CD4-positive, alpha-beta T cell treated with Interleukin-21 for 1 hour (primary cell): ENCODE data around the gene KCTD4.
"Not testable (repeated sequence)": the region's sequence is repeated elsewhere in the genome, so short reads cannot be mapped to it uniquely, and the experiment has no call there.

Experiments used
- DNase-seq: peaks from one replicate; pipeline ENCODE4 v3.0.0-alpha.2; 2020

Gene KCTD4

DNA sequence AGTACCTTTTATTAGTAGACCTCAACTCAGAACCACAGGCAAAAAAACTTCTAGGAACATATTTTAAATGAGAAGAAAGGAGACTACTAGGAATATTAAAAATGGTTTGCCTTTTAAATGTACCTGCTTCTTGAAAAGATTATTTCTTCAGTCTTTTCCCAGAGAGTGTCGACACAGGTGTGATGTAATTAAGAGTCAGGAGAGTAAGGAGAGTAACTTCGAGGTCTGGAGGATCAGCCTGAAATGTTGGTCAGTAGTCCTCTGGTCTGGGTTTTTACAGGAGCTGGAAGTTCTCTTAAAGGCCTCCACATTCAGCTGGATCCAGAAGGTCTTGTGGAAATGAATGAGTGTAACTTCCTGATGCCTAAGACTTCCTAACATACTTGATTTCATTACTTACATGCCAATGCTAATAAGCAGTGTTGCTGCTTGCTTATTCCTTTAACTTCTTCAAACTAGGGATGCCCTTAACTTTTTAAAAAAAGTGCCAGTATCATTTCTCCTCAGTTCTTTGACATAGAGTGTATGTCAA lies at the start of gene KCTD4:
Gene KCTD4 (minus strand): TSS at position 345 of the 532 bp plus-strand sequence. CDS start 6,478 bp downstream, outside the sequence.
- DNase-seq, result no peak

DNA sequence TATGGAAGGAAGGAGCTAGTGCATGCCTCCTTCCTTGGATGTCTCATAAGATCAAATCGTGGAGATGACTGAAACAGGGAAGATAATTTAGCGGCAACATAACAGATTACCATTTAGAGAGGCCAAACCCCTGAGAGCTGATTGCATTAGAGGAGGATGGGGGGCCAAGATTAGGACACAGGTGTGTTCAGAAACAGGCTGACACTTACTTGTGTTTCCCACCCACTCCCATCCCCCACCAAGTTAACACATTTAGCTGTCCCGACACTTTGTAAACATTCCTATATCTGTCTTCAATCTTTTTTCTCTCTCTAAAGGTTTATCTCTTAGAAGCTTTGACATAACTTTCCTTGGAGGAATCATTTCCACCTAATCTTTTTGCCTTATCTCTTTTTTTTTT lies 48.8 kb upstream of the KCTD4 start:
- DNase-seq, result no peak

DNA sequence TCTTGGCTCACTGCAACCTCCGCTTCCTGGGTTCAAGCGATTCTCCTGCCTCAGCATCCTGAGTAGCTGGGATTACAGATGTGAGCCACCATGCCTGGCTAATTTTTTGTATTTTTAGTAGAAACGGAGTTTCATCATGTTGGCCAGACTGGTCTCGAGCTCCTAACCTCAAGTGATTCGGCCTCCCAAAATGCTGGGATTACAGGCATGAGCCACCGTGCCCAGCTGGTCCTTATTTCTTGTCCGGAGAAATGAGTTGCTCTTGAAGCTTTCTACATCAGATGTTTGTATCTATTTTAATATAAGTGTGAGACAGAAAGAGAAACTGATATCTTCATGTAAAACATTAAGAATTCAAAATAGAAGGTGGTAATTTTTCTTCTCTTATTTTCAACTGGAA lies 43.9 kb upstream of the KCTD4 start:
- not testable (repeated sequence) for DNase-seq

DNA sequence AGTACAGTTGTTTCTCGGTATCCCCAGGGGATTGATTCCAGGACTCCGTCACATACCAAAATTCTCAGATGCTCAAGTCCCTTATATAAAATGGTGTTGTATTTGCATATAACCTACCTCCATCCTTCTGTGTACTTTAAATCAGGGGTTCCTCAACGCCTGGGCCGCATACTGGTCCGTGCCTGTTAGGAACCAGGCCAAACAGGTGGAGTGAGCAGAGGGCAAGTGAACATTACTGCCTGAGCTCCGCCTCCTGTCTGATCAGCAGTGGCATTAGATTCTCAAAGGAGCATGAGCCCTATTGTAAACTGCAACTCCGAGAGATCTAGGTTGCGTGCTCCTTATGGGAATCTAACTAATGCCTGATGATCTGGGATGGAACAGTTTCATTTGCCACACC lies 42.2 kb upstream of the KCTD4 start:
- no peak for DNase-seq

DNA sequence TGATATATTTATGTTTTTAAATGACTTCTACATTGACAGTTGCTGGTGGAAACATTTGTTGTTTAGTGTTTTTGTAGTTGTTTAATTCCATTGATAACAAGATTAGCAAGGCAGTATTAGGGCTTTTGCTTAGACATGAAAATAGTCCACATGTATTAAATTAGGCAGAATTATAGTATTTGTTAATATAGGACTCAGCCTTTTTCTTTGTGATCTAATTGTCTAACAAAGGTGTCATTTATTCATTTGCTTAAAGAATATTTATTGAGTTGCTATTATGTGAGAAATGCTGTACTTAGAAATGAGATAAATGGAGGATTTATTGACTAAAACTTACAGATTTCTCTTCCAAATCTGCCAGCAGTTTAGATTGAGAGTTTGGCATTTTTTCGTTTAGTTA lies 41.7 kb upstream of the KCTD4 start:
- no peak for DNase-seq

DNA sequence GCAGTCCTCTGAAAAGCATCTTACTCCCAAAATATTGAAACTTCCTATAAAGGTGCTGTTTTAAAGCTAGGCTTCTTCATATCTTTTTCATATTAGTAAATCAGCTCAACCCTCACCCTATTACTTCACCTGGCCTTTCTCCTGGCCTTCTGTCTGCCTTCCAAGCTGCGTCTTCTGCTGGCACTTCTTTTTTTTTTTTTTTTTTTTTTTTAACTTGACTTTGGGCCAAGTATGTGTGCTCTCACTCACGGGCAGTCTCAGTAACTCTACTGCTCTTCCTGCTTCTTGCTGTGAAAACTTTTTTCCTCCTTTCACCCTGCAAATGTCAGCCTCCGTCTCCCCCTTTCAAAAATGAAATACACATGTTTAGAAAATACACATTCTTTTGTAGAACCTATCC lies 41.2 kb upstream of the KCTD4 start:
- no peak for DNase-seq

DNA sequence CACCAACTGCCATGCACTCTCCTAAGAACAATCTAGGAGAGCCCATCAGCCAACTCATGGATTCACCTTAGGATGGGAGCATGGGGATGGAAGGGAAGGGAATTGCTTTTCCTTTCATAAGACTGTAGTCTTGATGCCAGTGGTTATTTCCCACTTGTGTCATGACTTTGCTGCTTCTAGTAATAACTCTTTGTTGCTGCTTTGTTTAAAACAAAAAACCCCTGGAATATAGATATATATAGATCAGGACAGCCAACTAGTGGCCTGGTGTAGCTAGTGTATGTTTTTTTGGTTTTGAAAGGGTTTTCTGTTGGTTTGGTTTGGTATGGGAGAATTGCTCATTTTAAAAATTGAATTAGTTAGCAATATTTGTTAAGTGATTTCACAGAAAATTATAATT lies 39.3 kb upstream of the KCTD4 start:
- no peak for DNase-seq

DNA sequence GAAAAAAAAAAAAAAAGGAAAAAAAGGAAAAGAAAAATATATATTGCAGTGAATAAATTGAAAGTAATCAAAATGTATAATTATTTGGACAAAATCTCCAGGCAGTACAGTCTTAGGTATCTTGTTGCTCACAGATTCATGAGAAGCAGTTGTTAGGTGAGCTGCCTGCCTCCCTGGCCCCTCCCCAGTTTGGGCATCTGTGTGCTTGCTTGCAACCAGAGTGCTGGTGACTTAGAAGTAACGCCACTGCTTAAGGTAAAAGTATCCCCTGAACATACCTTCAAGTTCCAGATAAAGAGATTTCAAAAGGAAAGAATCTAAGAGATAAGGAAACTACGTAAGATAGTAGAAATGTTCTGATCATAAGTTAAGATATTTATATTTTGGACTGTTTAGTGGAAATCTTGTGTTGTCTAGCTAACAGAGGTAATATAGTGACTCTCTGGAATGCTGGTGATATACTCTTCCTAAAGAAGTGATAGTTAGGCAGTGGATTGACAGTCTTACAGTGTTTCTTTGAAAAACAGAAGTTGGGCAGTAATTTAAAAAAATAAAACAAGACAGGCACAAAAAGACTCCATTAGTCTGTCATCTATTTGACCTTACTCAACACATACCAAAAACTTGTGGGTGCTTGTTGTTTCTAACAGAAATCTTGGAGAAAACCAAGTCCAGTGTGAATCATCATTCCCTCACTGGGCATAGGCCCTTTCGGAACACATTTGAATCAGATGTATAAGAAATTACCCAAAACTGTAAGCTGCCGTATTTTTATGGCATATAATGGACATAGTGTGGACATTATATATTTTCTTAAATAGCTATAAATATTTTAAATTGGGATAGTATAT lies 38.3 kb upstream of the KCTD4 start:
- no peak for DNase-seq

DNA sequence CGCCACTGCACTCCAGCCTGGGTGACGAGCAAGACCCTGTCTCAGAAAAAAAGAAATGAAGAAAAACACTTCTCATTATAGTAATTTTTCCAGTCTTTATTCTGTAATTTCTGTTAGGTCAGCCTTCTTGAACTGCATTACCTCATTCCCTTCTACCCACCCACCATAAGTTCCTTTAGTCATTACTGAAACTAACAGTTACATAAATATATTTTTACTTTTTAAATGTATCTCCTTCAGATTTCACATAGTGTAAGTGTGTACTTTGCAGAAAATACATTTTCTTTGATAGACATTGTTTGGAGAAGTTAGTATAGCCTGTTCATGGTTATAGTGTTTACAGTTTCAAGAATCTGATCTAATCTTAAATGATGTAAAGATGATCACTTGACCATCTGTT lies 31.7 kb upstream of the KCTD4 start:
- DNase-seq, result no peak

DNA sequence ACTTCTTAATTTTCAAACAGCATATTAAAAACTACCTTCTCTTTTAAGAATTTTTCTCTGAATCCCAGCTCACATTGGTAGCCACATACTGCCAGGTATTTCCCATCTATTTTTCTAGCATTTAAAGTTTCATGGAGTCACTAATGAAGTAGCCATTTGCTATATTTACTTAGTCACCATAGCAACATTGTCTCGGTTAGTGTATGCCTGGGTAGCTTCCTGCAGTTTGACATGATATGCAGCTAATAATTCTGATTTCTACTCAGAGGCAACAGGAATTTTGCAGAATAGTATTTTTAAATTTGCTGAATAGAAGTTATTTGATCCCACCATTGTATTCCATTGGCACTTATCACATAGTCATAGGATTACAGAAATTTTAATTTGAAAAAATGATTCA lies 30.9 kb upstream of the KCTD4 start:
- no peak for DNase-seq

DNA sequence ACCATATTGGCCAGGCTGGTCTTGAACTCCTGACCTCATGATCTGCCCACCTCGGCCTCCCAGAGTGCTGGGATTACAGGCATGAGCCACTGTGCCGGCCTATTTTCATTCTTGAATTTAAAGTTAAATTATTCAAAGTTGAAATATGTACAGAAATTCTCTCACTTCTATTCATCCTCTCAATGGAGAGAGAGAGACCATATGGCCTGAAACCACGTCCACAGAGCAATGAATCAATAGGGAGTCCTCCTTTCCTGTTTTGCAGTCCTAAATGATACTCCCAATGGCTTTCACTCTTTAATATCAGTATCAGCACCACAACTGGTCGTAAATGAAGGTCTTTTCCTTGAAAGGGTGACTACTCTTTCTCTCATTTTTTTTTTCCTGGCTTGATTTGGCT lies 30.5 kb upstream of the KCTD4 start:
- DNase-seq, result no peak

DNA sequence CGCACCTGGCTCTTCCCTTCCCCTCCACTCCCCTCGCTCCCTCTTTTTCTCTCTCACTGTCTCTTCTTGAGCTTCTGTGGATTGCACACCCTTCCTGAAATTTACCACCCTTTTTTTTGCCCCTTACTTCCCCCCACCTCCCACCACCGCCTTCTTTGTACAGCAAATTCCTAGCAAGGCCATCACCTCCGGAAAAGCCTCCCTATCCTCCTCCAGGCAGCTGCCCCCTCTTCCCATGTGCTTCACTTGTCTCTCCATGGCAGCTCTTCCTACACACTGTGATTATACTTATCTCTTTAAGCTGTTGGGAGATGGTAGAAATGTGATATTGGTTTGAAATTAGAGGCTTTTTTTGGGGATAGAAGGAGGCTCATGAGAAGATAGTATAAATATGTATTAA lies 28.3 kb upstream of the KCTD4 start:
- DNase-seq, result no peak

DNA sequence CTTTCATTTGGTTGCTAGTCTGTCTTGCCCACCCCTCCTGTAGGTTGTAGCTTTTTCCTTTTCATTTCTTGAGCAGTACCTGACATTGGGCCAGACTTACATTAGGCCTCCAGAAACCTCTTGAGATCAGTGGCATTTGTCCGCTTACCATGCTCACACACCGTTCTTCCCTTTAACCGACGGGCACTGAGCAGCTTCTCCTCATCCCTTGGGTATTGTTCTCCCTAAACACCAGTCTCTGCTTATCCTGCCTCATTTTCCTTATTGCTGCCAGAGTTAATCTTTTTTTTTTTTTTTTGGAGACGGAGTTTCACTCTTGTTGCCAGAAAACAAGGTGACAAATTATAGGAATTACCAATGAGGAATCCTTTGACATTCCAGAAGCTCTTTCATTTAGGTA lies 27.2 kb upstream of the KCTD4 start:
- no peak for DNase-seq

DNA sequence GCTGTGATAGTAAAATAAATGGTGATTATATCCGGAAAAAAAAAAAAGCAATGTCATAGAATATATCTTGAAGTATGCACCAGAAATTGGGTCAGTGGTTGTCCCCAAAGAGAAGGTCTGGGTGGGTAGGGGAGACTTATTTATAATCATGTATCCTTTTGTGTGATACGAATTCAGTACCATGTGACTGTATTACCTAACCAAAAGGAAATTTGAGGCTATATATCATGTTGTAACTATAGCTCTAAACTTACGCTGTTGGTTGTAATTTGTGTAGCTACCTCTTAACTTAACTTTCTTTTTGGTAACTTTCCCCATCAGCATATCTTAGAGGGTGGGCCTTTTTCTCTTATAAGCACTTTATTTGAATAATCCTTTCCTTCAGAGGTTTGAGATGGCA lies 25.2 kb upstream of the KCTD4 start:
- no peak for DNase-seq

DNA sequence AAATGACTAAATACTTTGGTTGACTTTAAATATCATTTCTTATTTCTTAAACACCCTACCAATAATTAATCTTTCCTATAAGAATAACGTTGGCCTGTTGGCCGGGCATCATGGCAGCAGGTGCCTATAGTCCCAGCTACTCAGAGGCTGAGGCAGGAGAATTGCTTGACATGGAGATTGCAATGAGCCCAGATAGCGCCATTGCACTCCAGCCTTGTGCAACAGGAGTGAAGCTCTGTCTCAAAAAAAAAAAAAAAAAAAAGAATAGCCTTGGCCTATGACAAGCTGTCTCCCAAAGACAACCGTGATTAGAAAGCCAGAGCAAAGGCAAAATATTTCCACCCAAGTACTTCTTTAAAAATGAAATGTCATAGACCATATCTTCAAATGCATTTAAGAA lies 24.5 kb upstream of the KCTD4 start:
- no peak for DNase-seq

DNA sequence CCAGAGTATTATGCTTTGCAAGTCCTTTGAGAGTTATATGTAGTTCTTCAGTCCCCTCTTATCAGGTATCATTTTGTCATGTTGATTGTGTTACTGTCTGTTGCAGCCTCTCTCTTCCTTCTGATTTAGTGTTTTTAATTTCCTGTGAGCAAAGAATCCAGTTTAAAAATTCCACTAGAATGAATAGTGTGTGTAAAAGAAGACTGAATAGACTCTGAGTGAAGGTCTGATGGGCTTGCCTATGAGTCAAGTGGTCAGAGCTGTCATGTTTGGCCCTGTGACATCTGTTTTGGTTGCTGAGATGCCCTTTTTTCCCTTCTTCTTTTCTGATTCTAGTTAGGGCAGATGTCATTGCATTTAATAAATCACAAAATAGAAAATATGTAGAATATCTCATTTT lies 23.3 kb upstream of the KCTD4 start:
- DNase-seq, result no peak

DNA sequence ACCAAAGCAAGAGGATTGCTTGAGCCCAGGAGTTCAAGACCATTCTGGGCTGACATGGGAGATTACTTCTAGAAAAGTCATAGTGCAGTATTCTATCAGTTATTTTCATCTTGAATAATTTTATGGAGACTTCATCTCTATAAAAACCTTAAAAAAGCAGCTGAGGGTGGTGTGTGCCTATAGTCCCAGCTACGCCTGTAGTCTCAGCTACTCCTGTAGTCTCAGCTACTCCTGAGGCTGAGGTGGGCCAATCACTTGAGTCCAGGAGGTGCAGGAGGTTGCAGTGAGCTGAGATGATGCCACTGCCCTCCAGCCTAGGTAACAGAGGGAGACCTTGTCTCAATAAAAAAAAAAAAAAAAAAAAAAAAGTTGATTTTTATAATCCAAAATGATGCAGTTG lies 22.1 kb upstream of the KCTD4 start:
- DNase-seq, result no peak

DNA sequence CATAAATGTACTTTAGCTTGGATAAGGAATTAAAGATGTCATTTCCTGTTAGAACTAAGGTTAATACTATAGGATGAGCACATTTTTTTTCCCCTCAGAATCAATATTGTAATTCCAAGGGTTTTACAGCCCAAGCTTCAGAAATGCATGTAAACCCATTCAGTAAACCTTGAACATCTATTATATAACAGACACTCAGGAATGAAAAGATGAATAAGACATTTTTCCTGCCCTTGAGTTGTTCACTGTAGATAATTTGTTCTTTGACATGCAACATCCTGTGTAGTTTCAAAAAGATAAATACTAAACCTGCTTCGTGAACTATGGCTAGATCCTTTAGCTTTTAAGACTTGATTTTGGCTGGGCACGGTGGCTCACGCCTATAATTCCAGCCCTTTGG lies 21.7 kb upstream of the KCTD4 start:
- DNase-seq, result no peak

DNA sequence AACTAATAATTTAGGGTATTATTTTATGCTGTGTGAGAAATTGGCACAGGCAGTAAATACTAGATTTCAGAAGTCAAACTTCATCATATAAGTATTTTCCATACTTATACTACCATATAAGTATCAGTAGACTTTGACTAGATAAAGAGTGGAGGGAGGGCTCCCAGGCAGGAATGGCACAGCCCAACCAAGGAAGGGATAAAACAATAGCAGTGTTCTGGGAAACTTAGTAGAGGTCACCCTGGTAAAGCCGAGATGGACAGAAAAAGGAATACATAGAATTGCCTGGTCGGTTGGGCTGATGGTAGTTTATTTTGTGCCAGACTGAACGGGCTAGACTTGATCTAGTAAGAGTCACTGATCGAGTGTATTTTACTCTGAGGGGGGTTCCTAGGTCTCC lies 19.6 kb upstream of the KCTD4 start:
- DNase-seq, result no peak

DNA sequence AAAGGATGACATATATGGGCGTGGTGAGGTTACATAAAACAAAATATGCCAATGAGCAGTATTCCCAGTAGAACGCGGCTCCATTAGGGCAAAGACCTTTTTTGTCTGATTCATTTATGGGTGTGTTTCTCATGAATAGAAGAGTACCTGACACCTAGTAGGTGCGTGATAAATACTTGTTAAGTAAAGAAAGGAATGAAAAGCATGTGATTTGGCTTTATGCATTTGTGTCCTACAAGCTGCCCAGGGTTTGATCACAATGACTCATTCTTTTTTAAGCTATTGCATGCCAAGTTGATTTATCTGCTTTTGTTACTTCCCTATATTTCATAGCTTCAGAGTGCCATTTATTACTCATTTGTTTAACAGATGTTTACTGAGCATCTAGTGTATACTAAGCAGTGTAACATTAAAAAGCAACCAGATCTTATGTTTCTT lies 19.1 kb upstream of the KCTD4 start:
- DNase-seq, result no peak

DNA sequence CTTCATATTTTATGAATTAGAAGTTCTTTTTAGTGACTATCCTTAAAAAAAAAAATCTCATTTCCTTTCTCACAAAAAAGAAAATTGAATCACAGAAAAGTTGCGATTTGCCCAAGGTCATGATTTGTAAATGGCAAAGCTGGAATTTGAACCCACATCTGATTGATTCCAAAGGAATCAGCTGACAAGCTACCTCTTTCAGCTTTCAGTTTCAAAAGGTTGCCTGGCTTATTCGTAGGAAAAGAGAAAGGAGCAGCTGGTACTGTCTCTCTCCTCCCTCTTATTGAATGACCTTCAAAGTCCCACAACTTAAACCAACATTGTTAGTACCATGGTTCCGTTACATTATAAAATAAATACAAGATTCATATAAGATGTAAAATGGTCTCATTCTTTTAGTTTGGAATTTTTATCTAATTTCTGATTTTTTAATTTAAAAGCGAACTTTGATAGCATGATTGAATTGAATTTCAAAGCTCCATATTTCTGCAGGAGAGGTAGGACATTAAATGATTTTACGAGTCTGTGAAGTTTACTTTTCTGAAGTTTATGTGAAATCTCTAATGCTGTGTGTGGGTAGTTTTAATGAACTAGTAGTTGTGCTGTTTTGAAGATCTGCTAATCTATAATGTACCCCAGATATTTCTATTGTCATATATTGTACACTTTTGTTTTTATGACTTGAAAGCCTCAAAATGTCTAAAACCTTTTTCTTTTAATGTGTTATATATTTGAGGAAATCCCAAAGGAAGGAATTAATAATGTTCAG lies 18.5 kb upstream of the KCTD4 start:
- DNase-seq, result no peak

DNA sequence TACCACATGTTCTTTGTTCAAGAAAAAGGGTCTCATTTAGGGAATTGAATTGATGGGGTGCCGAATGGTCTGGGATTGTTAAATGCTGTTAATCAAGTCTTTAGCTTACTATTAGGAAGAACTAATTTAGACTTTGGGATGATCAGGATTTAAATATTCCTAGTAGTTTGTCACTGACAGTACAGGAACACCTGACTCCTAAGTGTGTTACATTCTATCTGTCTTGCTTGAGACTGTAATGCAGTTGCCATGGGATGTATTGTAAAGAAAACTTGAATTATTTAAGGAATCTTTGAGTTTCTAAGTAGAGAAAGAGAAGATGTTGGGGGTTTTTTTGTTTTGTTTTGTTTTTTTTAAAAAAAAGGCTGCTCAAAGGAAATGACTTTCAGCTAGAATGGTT lies 17.8 kb upstream of the KCTD4 start:
- no peak for DNase-seq

DNA sequence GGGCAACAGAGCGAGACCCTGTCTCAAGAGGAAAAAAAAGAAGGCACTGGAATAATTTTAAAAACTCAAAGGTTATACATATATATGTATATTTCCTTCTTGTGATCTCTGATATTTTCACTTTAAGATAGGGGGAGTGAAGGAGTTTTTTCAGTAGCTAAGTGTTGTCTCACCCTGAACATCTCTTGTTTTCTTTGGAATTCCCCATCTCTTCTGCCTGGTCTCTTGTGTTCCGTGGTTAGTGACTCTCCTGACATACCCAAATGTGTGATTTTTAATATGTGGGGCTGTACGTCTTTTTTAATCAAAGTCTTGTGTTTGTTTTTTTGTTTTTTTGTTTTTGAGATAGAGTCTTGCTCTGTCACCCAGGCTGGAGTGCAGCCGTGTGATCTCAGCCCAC lies 15.3 kb upstream of the KCTD4 start:
- no peak for DNase-seq

DNA sequence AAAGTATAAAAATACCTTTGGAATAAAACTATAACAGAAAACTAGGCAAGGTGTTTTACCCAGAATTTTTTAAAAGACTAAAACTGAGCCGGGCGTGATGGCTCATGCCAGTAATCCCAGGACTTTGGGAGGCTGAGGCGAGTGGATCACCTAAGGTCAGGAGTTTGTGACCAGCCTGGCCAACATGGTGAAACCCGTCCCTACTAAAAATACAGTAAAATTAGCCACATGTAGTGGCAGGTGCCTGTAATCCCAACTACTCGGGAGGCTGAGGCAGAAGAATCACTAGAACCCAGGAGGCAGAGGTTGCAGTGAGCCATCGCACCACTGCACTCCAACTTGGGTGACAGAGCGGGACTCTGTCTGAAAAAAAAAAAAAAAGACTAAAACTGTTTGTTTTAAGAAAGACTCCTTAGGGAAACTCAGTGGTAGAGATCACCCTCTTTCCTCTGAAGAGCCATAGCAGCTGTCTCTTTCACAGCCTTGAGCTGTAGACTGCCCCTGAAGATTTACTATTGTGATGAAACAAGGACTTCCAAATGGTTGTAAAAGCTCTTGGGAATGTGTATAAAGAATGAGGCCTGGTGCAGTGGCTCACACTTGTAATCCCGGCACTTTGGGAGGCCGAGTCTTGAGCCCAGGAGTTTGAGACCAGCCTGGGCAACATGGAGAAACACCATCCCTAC lies 14.7 kb upstream of the KCTD4 start:
- no peak for DNase-seq
